Fibroblast of skin of left biceps (primary cell): ENCODE results near the gene CTNNA3.

Source experiments
- DNase-seq, 2 experiments: peaks; one replicate each; pipeline ENCODE4 v3.0.0-alpha.2; 2013; ENCODE audit warnings: low read depth in 2 of 2

The CTNNA3 gene

GRCh38 chr10:66098595-66099480 lies 1597.2 kb downstream of the CTNNA3 start:
- DNase-seq: no peak

GRCh38 chr10:66095610-66096009 lies 1600.4 kb downstream of the CTNNA3 start:
- no peak for DNase-seq

GRCh38 chr10:66085906-66086305 lies 1610.1 kb downstream of the CTNNA3 start:
- DNase-seq: no peak

GRCh38 chr10:66071907-66072306 lies 1624.1 kb downstream of the CTNNA3 start:
- no peak for DNase-seq

GRCh38 chr10:66058594-66058993 lies 1637.4 kb downstream of the CTNNA3 start:
- DNase-seq: no peak

- DNase-seq: no peak
Measured at GRCh38 chr10:66049335-66049734, 1646.7 kb downstream of the CTNNA3 start.

GRCh38 chr10:66045859-66046258 lies 1650.1 kb downstream of the CTNNA3 start:
- no peak for DNase-seq

GRCh38 chr10:66041771-66042170 lies 1654.2 kb downstream of the CTNNA3 start:
- no peak for DNase-seq

GRCh38 chr10:66038623-66039022 lies 1657.4 kb downstream of the CTNNA3 start:
- no peak for DNase-seq

GRCh38 chr10:66026321-66026720 lies 1669.7 kb downstream of the CTNNA3 start:
- no peak for DNase-seq

GRCh38 chr10:66025186-66025585 lies 1670.8 kb downstream of the CTNNA3 start:
- no peak for DNase-seq

GRCh38 chr10:66021423-66021822 lies 1674.6 kb downstream of the CTNNA3 start:
- no peak for DNase-seq

- no peak for DNase-seq
Measured at GRCh38 chr10:66008221-66008620, 1687.8 kb downstream of the CTNNA3 start.

GRCh38 chr10:66006411-66006810 lies 1689.6 kb downstream of the CTNNA3 start:
- DNase-seq: no peak

- DNase-seq: no peak
Measured at GRCh38 chr10:65993451-65993850, 1702.5 kb downstream of the CTNNA3 start.

GRCh38 chr10:65968871-65969270 lies 1727.1 kb downstream of the CTNNA3 start:
- DNase-seq: no peak

- DNase-seq: no peak
Measured at GRCh38 chr10:65968437-65968836, 1727.6 kb downstream of the CTNNA3 start.

GRCh38 chr10:65964205-65964604 lies 1731.8 kb downstream of the CTNNA3 start:
- no peak for DNase-seq

- DNase-seq: no peak
Measured at GRCh38 chr10:65952086-65952485, 1743.9 kb downstream of the CTNNA3 start.

GRCh38 chr10:65950075-65950474 lies 1745.9 kb downstream of the CTNNA3 start:
- DNase-seq: peak in 1 of 2 experiments; percentile 2

- no peak for DNase-seq
Measured at GRCh38 chr10:65949526-65949925, 1746.5 kb downstream of the CTNNA3 start.

- no peak for DNase-seq
Measured at GRCh38 chr10:65945061-65945460, 1750.9 kb downstream of the CTNNA3 start.

- DNase-seq: no peak
Measured at GRCh38 chr10:65943451-65943850, 1752.5 kb downstream of the CTNNA3 start.
